HG03469 (cell line): ENCODE data around the gene FNDC3A.

Source experiments
- ATAC-seq: cut with Tn5 transposase; IDR thresholded peaks from one replicate; pipeline ENCODE4 v1.9.1; 2021; ENCODE audit warnings: mild to moderate bottlenecking, moderate library complexity, moderate number of reproducible peaks; ENCODE audit not compliant: unreplicated experiment

Gene FNDC3A, protein sequence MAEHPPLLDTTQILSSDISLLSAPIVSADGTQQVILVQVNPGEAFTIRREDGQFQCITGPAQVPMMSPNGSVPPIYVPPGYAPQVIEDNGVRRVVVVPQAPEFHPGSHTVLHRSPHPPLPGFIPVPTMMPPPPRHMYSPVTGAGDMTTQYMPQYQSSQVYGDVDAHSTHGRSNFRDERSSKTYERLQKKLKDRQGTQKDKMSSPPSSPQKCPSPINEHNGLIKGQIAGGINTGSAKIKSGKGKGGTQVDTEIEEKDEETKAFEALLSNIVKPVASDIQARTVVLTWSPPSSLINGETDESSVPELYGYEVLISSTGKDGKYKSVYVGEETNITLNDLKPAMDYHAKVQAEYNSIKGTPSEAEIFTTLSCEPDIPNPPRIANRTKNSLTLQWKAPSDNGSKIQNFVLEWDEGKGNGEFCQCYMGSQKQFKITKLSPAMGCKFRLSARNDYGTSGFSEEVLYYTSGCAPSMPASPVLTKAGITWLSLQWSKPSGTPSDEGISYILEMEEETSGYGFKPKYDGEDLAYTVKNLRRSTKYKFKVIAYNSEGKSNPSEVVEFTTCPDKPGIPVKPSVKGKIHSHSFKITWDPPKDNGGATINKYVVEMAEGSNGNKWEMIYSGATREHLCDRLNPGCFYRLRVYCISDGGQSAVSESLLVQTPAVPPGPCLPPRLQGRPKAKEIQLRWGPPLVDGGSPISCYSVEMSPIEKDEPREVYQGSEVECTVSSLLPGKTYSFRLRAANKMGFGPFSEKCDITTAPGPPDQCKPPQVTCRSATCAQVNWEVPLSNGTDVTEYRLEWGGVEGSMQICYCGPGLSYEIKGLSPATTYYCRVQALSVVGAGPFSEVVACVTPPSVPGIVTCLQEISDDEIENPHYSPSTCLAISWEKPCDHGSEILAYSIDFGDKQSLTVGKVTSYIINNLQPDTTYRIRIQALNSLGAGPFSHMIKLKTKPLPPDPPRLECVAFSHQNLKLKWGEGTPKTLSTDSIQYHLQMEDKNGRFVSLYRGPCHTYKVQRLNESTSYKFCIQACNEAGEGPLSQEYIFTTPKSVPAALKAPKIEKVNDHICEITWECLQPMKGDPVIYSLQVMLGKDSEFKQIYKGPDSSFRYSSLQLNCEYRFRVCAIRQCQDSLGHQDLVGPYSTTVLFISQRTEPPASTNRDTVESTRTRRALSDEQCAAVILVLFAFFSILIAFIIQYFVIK

GRCh38 chr13:48975856-48976575 lies at the start of gene FNDC3A:
TSS of gene FNDC3A (plus strand) at chr13:48975912. CDS start at chr13:49006191, 30,279 bp downstream.
- peak; percentile 31 for ATAC-seq

DNA sequence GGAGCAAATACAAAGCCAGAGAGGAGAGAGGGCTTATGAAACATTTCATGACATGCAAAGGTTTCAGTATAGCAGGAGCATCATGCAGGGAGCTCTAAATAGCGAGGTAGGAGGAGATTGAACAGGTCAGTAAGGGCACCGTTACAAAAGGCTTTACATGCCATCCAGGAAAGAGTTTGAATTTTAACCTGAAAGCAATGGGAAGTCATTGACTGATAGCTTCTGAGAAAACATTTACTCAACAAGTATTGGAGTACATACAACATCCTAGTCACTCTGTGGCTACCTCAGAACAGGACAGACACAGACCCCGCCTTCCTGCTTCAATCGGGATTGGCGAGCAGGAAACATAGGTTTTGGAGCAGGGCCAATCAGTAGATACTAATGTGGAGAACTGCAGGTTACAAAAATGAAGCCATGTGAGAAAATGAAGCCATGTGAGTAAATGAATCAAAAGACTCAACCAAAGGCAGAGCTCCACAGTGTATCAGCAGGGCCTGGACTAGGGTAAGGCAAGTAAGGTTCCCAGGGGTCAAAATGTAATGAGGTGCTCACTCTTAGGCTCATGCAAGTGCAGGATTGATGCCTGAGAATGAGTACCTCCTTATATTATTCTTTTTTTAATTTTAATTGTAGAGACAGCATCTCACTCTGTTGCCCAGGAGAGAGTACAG lies 46.8 kb upstream of the FNDC3A start:
- ATAC-seq, result no peak

DNA sequence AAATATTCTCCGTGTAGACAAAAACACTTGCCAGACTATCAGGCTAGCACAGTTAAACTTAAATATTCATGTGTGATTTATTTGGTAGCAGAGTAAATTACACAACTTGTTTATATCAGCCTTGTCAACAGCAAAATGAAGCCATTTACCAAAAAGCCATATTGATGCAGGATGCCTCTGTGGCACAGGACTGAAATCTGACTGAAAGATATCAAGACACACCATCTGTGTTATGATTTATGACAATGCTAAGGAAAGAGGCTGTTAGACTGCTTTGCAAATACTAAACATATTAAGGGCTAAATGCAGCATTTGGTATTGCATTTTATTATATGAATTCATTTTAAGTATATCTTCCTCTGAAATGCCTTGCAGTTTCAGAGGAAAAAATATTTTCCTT lies 44.8 kb upstream of the FNDC3A start:
- no peak for ATAC-seq

GRCh38 chr13:48938308-48938943 lies 37.3 kb upstream of the FNDC3A start:
- no peak for ATAC-seq

- ATAC-seq, result no peak
These were observed 36.0 kb upstream of the FNDC3A start for GRCh38 chr13:48939728-48940127.

GRCh38 chr13:48942131-48942530 lies 33.6 kb upstream of the FNDC3A start:
- no peak for ATAC-seq

GRCh38 chr13:48944221-48944620 lies 31.5 kb upstream of the FNDC3A start:
- no peak for ATAC-seq

DNA sequence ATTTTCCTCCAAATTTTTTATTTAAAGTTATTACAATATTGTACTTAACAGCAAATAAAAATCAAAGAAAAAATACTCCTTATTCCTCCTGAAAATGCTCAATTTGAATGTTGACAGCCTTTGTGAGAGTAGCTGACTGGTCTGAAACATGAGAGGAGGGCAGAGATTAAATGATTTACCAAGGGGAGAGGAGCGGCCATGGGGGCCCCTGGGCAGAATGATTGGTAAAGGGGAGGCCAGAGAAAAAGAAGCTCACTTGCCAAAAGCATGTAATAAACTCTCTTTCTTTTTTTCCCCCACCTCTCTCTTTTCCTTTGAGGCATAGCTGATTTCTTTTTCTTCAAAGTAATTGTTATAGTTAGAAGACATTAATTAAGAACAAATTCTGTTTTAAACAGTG lies 30.1 kb upstream of the FNDC3A start:
- no peak for ATAC-seq

- ATAC-seq, result no peak
These were observed 29.5 kb upstream of the FNDC3A start for GRCh38 chr13:48946163-48946562.

GRCh38 chr13:48949566-48950500 lies 25.9 kb upstream of the FNDC3A start:
- no peak for ATAC-seq

GRCh38 chr13:48950501-48950875 lies 25.2 kb upstream of the FNDC3A start:
- ATAC-seq, result no peak

DNA sequence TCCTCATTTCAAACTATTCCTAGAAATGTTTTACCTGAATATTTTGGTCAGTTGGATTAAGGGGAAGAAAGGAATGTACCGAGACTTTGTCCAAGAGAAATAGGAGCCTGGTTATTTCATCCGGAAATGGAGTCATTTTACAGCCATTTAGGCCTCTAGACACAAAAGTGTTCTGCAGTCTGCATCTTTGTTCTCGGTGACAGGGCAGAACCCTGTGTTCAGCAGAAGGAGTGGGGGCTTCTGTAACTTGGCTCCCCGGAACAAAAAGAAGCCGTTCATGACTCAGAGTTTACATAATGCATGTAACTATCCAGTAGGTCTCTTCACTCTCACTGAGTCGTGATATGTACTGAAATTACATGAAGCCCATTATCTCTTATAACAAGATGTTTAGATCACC lies 21.6 kb upstream of the FNDC3A start:
- no peak for ATAC-seq

DNA sequence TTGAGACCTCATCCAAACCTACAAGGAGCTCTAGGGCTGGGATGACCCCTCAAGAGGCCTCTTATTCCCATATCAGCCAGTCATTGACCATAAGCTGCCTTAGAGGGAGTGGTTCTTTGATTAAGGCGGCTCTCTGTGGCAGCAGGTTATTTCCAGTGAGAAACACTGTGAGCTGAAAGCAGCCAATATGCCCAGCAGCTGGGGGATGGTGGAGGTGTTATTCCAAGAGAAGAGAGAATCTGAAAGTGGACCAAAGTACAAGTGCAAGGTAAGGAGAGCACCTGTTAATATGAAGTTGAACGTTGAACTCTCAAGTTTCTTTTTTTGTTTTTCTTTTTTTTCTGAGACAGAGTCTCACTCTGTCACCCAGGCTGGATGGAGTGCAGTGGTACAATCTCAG lies 20.2 kb upstream of the FNDC3A start:
- no peak for ATAC-seq

- ATAC-seq, result no peak
These were observed 14.3 kb upstream of the FNDC3A start for GRCh38 chr13:48961379-48961778.

DNA sequence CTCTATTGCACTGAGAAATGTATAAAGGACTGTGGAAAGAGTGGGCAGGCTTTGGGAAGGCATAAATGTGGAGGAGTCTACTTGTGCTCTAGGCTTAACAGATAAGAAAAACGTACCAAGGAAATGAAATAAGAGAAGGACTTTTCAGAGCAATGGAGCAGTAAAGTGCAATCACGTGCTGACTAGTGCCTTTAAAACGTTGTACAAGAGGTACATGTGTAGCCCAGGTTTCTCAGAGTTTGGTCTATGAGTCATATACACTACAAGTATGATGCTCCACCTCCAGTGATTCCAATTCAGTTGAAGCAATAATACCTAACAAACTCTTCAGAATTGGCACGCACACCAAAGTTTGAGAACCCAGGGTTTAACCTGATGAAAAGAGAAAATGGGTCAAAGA lies 13.4 kb upstream of the FNDC3A start:
- ATAC-seq, result no peak

- no peak for ATAC-seq
These were observed 10.0 kb upstream of the FNDC3A start for GRCh38 chr13:48965736-48966135.

DNA sequence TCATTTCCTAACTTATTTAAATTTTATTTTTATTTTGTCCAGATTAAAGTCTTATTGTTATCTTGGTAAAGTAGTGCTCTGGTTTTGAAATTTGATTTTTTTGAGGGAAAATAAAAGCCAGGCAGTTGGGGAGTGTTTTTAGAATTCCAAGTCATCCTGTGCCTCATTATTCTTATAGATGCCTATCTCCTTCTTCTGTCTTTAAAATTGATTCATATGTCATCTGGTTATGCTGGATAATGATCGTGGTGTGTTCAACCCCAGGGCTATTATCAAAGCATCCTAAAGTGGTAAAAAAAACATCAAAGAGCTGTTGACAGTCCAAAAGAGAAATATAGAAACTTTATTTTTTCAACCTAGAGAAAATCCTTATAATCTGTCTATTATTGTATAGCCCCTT lies 6.0 kb upstream of the FNDC3A start:
- ATAC-seq, result no peak

DNA sequence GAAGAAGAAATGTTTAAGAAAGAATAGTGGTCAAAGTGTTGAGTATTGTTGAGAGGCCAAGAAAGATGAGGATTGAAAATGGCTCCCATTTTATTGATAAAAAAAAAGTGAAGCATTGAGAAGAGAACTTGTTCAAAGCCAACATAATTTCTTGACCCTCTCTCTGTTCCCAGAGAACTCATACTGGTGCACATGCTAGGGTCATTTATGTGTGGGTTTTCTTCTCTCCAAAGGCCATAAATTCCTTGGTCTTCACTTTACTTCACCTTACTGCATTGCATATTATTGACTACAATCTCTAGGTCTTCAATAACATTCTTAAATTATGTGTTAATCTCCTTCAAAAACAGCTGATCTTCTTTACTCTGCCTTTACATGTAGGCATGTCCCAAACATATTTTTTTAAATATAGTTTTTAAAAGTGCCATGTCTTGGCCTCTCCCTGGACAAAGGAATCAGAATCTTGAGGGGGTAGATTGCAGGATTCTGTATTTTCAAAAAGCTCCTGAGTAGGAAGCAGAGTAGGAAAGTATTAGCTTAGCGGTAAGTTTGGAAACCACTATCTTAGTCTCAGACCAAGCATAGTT lies 1.8 kb upstream of the FNDC3A start:
- no peak for ATAC-seq
